ENCODE results near the gene SPATS2L.

DNA sequence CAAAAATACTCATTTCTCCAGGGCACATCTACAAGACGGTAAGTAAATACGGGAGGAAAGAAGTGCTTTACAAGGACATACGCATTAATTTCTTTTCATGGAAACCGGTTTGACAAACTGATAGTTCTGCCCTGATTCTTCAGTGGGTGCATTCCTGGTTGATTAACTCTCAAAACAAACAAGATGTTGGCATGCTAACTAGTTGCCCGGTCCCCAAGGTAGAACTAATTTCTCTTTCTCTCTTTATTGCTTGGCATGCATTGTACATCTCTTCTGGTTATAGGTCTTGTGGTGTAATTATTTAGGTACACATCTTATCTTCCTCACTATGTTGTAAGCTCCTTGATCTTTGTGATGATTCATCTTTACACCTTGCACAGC, 46.9 kb upstream of the SPATS2L start:
- TF ChIP-seq, protein P1, sequence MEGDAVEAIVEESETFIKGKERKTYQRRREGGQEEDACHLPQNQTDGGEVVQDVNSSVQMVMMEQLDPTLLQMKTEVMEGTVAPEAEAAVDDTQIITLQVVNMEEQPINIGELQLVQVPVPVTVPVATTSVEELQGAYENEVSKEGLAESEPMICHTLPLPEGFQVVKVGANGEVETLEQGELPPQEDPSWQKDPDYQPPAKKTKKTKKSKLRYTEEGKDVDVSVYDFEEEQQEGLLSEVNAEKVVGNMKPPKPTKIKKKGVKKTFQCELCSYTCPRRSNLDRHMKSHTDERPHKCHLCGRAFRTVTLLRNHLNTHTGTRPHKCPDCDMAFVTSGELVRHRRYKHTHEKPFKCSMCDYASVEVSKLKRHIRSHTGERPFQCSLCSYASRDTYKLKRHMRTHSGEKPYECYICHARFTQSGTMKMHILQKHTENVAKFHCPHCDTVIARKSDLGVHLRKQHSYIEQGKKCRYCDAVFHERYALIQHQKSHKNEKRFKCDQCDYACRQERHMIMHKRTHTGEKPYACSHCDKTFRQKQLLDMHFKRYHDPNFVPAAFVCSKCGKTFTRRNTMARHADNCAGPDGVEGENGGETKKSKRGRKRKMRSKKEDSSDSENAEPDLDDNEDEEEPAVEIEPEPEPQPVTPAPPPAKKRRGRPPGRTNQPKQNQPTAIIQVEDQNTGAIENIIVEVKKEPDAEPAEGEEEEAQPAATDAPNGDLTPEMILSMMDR (IDR thresholded peaks at IDR 0.05; ENCODE audit: low read depth, low read length), result no peak
- TF ChIP-seq POLR2A (IDR thresholded peaks at IDR 0.05; ENCODE audit: extremely low read depth, insufficient read length), result no peak
